H1 (cell line): ENCODE data around the gene RFT1. TPM values are rescaled to one million over a fixed set of nuclear protein-coding genes. Genes with fewer than 3 reads are reported as not detected.

Experiments used
- CTCF ChIA-PET: fragments of 300-600 bp; sonication (Branson Sonifier 250); formaldehyde crosslinking; loops from one replicate; lab custom pipeline; 2021; ENCODE audit not compliant: partially characterized antibody; lab: Charles Lee
- POLR2A ChIA-PET: fragments of 300-600 bp; sonication (Branson Sonifier 250); formaldehyde crosslinking; loops from one replicate; lab custom pipeline; 2021; ENCODE audit warnings: inconsistent platforms; ENCODE audit not compliant: partially characterized antibody; lab: Charles Lee
- DNase-seq, 2 experiments: peaks; one replicate each; pipeline versions ENCODE4 v3.0.0 to v3.0.0-alpha.2; 2010 to 2022; ENCODE audit warnings: low spot score in 2 of 2, low read depth in 1 of 2, mixed read lengths in 1 of 2
- FAIRE-seq: peaks from 2 replicates; lab custom pipeline; 2011; peaks lifted over from hg19 to GRCh38; lab: Jason Lieb, UNC
- H2AFZ ChIP-seq: 2 replicates; pipeline ENCODE4 v1.8.1; 2012; ENCODE audit warnings: low read length, inconsistent platforms
- H2AK5ac ChIP-seq: 2 replicates; pipeline ENCODE4 v1.6.1; 2013; ENCODE audit warnings: low read depth, low read length
- H2BK120ac ChIP-seq: replicated peaks from 2 replicates; pipeline ENCODE3; 2013; ENCODE audit warnings: low read depth, low read length, inconsistent platforms
- H2BK12ac ChIP-seq: 2 replicates; pipeline ENCODE4 v1.6.1; 2013; ENCODE audit warnings: low read depth, low read length
- H2BK15ac ChIP-seq: 2 replicates; pipeline ENCODE4 v1.6.1; 2013; ENCODE audit warnings: low read length
- H2BK20ac ChIP-seq: 2 replicates; pipeline ENCODE4 v1.6.1; 2013; ENCODE audit warnings: low read length
- H2BK5ac ChIP-seq: 2 replicates; pipeline ENCODE4 v1.6.1; 2013; ENCODE audit warnings: low read depth, low read length
- H3K14ac ChIP-seq: 2 replicates; pipeline ENCODE4 v1.6.1; 2013; ENCODE audit warnings: inconsistent platforms; ENCODE audit not compliant: insufficient read length
- H3K18ac ChIP-seq: 2 replicates; pipeline ENCODE4 v1.6.1; 2013; ENCODE audit warnings: low read length; ENCODE audit errors: extremely low read depth
- H3K23ac ChIP-seq: 2 replicates; pipeline ENCODE4 v1.6.1; 2013; ENCODE audit warnings: inconsistent platforms; ENCODE audit not compliant: insufficient read length
- H3K23me2 ChIP-seq: 2 replicates; pipeline ENCODE4 v1.6.1; 2013; ENCODE audit warnings: low read depth, low read length
- H3K27ac ChIP-seq: 2 replicates; pipeline ENCODE4 v1.6.1; 2011; ENCODE audit warnings: low read depth, low read length, inconsistent platforms
- H3K27me3 ChIP-seq, 4 experiments: replicated peaks in 1 of 4; 1 replicate in 1 of 4; 2 replicates in 3 of 4; pipeline versions ENCODE4 v1.6.1 to v1.8.1; 2011 to 2013; ENCODE audit warnings: low read length in 3 of 4, mild to moderate bottlenecking in 3 of 4, inconsistent platforms in 2 of 4, mixed read lengths in 2 of 4, moderate library complexity in 1 of 4; ENCODE audit not compliant: control insufficient read depth in 3 of 4, insufficient read depth in 3 of 4; ENCODE audit errors: extremely low read depth in 1 of 4
- H3K36me3 ChIP-seq, 4 experiments: 2 replicates each; pipeline versions ENCODE4 v1.6.1 to v1.8.1; 2011 to 2013; ENCODE audit warnings: mild to moderate bottlenecking in 4 of 4, low read length in 3 of 4, moderate library complexity in 2 of 4, control low read depth in 1 of 4, inconsistent platforms in 1 of 4; ENCODE audit not compliant: insufficient read depth in 4 of 4, control insufficient read depth in 2 of 4
- H3K4ac ChIP-seq: replicated peaks from 2 replicates; pipeline ENCODE3; 2013; ENCODE audit warnings: low read length, low read depth, mixed read lengths, inconsistent platforms; ENCODE audit not compliant: insufficient read length
- H3K4me1 ChIP-seq, 4 experiments: replicated peaks in 1 of 4; 1 replicate in 1 of 4; 2 replicates in 3 of 4; pipeline versions ENCODE4 v1.6.1 to v1.8.1; 2011 to 2013; ENCODE audit warnings: low read length in 3 of 4, inconsistent platforms in 2 of 4, mixed read lengths in 1 of 4; ENCODE audit not compliant: insufficient read depth in 4 of 4, control insufficient read depth in 3 of 4
- H3K4me2 ChIP-seq, 2 experiments: 2 replicates each; pipeline versions ENCODE4 v1.6.1 to v1.8.1; 2011 to 2013; ENCODE audit warnings: low read depth in 2 of 2, low read length in 2 of 2, control low read depth in 1 of 2, inconsistent platforms in 1 of 2, mild to moderate bottlenecking in 1 of 2; ENCODE audit not compliant: insufficient read depth in 1 of 2
- H3K4me3 ChIP-seq, 4 experiments: fragments of 200-600, 300-600 bp in 1 of 4; sonication (generic), shearing (Covaris generic), sonication (Bioruptor Twin) in 1 of 4; 2 replicates each; pipeline versions ENCODE4 v1.5.1 to v1.8.1; 2011 to 2016; ENCODE audit warnings: low read length in 4 of 4, low read depth in 3 of 4, control low read depth in 2 of 4, inconsistent platforms in 2 of 4, mild to moderate bottlenecking in 2 of 4, mixed read lengths in 1 of 4, moderate library complexity in 1 of 4; ENCODE audit not compliant: insufficient read depth in 2 of 4; ENCODE audit errors: extremely low read depth in 1 of 4
- H3K56ac ChIP-seq: replicated peaks from 2 replicates; pipeline ENCODE3; 2013; ENCODE audit warnings: low read depth, mild to moderate bottlenecking, mixed read lengths, low read length, inconsistent platforms; ENCODE audit not compliant: insufficient read length
- H3K79me1 ChIP-seq: 2 replicates; pipeline ENCODE4 v1.6.1; 2013; ENCODE audit warnings: low read depth, low read length, control low read depth
- H3K79me2 ChIP-seq, 2 experiments: 2 replicates each; pipeline versions ENCODE4 v1.6.1 to v1.8.1; 2012 to 2013; ENCODE audit warnings: low read length in 2 of 2, mild to moderate bottlenecking in 2 of 2, inconsistent platforms in 1 of 2; ENCODE audit not compliant: insufficient read depth in 2 of 2, control insufficient read depth in 1 of 2
- H3K9ac ChIP-seq, 4 experiments: replicated peaks in 1 of 4; 1 replicate in 1 of 4; 2 replicates in 3 of 4; pipeline versions ENCODE4 v1.6.1 to v1.8.1; 2011 to 2013; ENCODE audit warnings: low read depth in 3 of 4, low read length in 3 of 4, control low read depth in 2 of 4, mild to moderate bottlenecking in 2 of 4, moderate library complexity in 2 of 4, inconsistent platforms in 1 of 4; ENCODE audit errors: extremely low read depth in 1 of 4
- H3K9me3 ChIP-seq, 2 experiments: 2 replicates each; pipeline versions ENCODE4 v1.6.1 to v1.8.1; 2012 to 2013; ENCODE audit warnings: mild to moderate bottlenecking in 2 of 2, moderate library complexity in 2 of 2, control low read depth in 1 of 2, inconsistent platforms in 1 of 2, low read depth in 1 of 2, low read length in 1 of 2, mixed read lengths in 1 of 2; ENCODE audit not compliant: insufficient read depth in 2 of 2
- H4K20me1 ChIP-seq, 2 experiments: replicated peaks in 1 of 2; 2 replicates each; pipeline versions ENCODE3 to v1.8.1; 2011 to 2013; ENCODE audit warnings: inconsistent platforms in 2 of 2, low read length in 2 of 2, mild to moderate bottlenecking in 1 of 2; ENCODE audit not compliant: insufficient read depth in 2 of 2, control insufficient read depth in 1 of 2
- H4K5ac ChIP-seq: 2 replicates; pipeline ENCODE4 v1.6.1; 2013; ENCODE audit warnings: low read length, low read depth, mixed read lengths, inconsistent platforms; ENCODE audit not compliant: insufficient read length
- H4K8ac ChIP-seq: 2 replicates; pipeline ENCODE4 v1.8.0; 2013; ENCODE audit warnings: mild to moderate bottlenecking, moderate library complexity, low read length, inconsistent platforms; ENCODE audit not compliant: insufficient read depth; ENCODE audit errors: extremely low read depth
- H4K91ac ChIP-seq: replicated peaks from 2 replicates; pipeline ENCODE3; 2013; ENCODE audit warnings: low read length, mixed read lengths, inconsistent platforms; ENCODE audit not compliant: insufficient read length
- ASH2L ChIP-seq: fragments of 200-600, 300-600 bp; sonication (generic); IDR thresholded peaks from one replicate; pipeline ENCODE4 v1.7.1; 2017; ENCODE audit warnings: low read length
- BRCA1 ChIP-seq: IDR thresholded peaks from 2 replicates; pipeline ENCODE4 v1.6.1; 2012; ENCODE audit warnings: low read depth, low read length, improper control_type of control experiment
- NANOG ChIP-seq: IDR thresholded peaks from 2 replicates; pipeline ENCODE4 v1.6.1; 2011; ENCODE audit warnings: low read length, low read depth, mild to moderate bottlenecking, inconsistent platforms; ENCODE audit not compliant: insufficient read depth, poor library complexity, severe bottlenecking
- POLR2A ChIP-seq, 2 experiments: IDR thresholded peaks; 1 replicate in 1 of 2; 2 replicates in 1 of 2; pipeline ENCODE4 v1.6.1; 2011; ENCODE audit warnings: low read depth in 2 of 2, low read length in 2 of 2, mild to moderate bottlenecking in 2 of 2; ENCODE audit errors: control extremely low read depth in 1 of 2
- POLR2AphosphoS5 ChIP-seq: IDR thresholded peaks from 2 replicates; pipeline ENCODE4 v1.6.1; 2011; ENCODE audit warnings: low read depth, low read length
- POU5F1 ChIP-seq: IDR thresholded peaks from 2 replicates; pipeline ENCODE4 v1.6.1; 2011; ENCODE audit warnings: low read depth, mild to moderate bottlenecking, low read length, moderate library complexity
- RAD21 ChIP-seq, 2 experiments: IDR thresholded peaks in 1 of 2; conservative IDR thresholded peaks in 1 of 2; 2 replicates each; pipeline ENCODE4 v1.6.1; 2011; ENCODE audit warnings: low read depth in 2 of 2, low read length in 2 of 2, improper control_type of control experiment in 1 of 2, inconsistent platforms in 1 of 2, mild to moderate bottlenecking in 1 of 2, moderate library complexity in 1 of 2
- RFX5 ChIP-seq: IDR thresholded peaks from 2 replicates; pipeline ENCODE4 v1.6.1; 2011; ENCODE audit warnings: low read depth, low read length, improper control_type of control experiment, borderline replicate concordance
- SIX5 ChIP-seq: IDR thresholded peaks from 2 replicates; pipeline ENCODE4 v1.6.1; 2011; ENCODE audit warnings: mild to moderate bottlenecking, low read depth, low read length
- SP1 ChIP-seq: IDR thresholded peaks from 2 replicates; pipeline ENCODE4 v1.6.1; 2011; ENCODE audit warnings: low read depth, low read length
- SP4 ChIP-seq: IDR thresholded peaks from 2 replicates; pipeline ENCODE4 v1.6.1; 2012; ENCODE audit warnings: low read length, inconsistent platforms
- SRF ChIP-seq: IDR thresholded peaks from 2 replicates; pipeline ENCODE4 v1.6.1; 2011; ENCODE audit warnings: mild to moderate bottlenecking, low read depth, low read length, moderate library complexity
- TAF7 ChIP-seq: optimal IDR thresholded peaks from 2 replicates; pipeline ENCODE3; 2011; ENCODE audit warnings: low read depth, mild to moderate bottlenecking, inconsistent platforms, low read length, moderate library complexity, borderline replicate concordance
- TCF12 ChIP-seq: IDR thresholded peaks from 2 replicates; pipeline ENCODE4 v1.6.1; 2011; ENCODE audit warnings: low read depth, mild to moderate bottlenecking, low read length
- WGBS, 2 experiments: shearing (Covaris generic) in 1 of 2; methylation state at CpG; one replicate each; pipeline versions ENCODE4 v1.1.6 to v1.1.7; 2013 to 2015; ENCODE audit warnings: low lambda C conversion rate in 2 of 2, mixed read lengths in 2 of 2, inconsistent platforms in 1 of 2, low coverage in 1 of 2, missing lambda C conversion rate in 1 of 2; ENCODE audit not compliant: insufficient replicate concordance in 2 of 2, insufficient coverage in 1 of 2, insufficient read length in 1 of 2; ENCODE audit errors: extremely low coverage in 1 of 2, missing lambda C conversion rate in 1 of 2; 5-methylcytosine and 5-hydroxymethylcytosine counted together
- polyA plus RNA-seq, 7 experiments: library from polyadenylated mRNA; depleted of rRNA in 3 of 7; stranded (reverse) in 5 of 7; unstranded in 2 of 7; fragments of >200 nt in 5 of 7; fragments of 200-250 nt in 2 of 7; gene quantifications; 1 replicate in 5 of 7; 2 replicates in 1 of 7; 4 replicates in 1 of 7; pipeline versions ENCODE4 v1.2.1 to v1.2.3, GENCODE V29; 2011 to 2013; ENCODE audit warnings: missing spikeins in 2 of 7, mixed read lengths in 2 of 7
- total RNA-seq: library from RNA; stranded (reverse); fragmentation: NEBNext Ultra II Directional; extraction: Animal tissue kit (Norgen Biotek cat#: 25700); gene quantifications from 2 replicates; pipeline ENCODE4 v1.2.1, GENCODE V29; 2021

RFT1 gene
- total and polyA plus RNA-seq, 2 of the 8 experiments (the other 6 are each of a cell fraction or from before 2014, with no cell fraction given) = 27.7 to 42.4 TPM

DNA sequence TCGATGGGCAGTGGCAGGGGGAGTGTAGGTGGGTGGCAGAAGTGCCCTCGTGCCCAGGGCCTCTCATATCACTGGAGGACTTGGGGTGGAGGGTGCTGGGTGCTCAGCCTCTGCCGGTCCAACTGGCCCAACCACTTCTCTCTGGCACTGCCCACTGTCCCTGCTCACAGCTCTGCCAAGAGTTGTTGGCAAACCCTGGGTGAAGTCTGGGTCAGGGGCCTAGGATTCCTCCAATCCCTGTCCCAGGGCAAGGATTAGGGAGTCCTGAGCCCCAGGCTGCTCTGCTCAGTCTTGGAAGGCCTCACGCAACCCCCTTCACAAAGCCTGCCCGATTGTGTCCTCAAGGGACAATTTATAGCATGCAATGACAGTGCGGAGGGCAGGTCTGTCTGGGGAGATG lies 25.5 kb upstream of the RFT1 start:
- H2BK5ac ChIP-seq = no peak overlapping the region
- H4K5ac ChIP-seq = no peak overlapping the region
- no peak overlapping the region for H2AK5ac ChIP-seq
- no peak overlapping the region; the same call in 1 of the 2 replicates for H3K18ac ChIP-seq
- no peak overlapping the region for H4K91ac ChIP-seq
- H3K56ac ChIP-seq = no peak overlapping the region
- no peak overlapping the region for H3K4me3 ChIP-seq
- 92% methylated on average over 6 of the region's 6 CpGs; no CpG with 5 or more reads in 1 of the 2 experiments for WGBS, 2 experiments
- DNase-seq (no peak), FAIRE-seq (no peak)
- H3K27ac ChIP-seq = no peak overlapping the region
- no peak for TF ChIP-seq TAF7
- TF ChIP-seq RAD21 (IDR thresholded peaks at IDR 0.05 in 1 of 2, conservative IDR thresholded peaks at IDR 0.05 in 1 of 2; ENCODE audit: low read depth in 2 of 2, low read length in 2 of 2) = no peak
- TF ChIP-seq NANOG = no peak
- TF ChIP-seq POU5F1 = no peak
- TF ChIP-seq SP1 = no peak
- TF ChIP-seq POLR2A (IDR thresholded peaks at IDR 0.05; ENCODE audit: control extremely low read depth in 1 of 2, low read depth in 2 of 2, low read length in 2 of 2) = no peak
- no peak for TF ChIP-seq BRCA1
- TF ChIP-seq TCF12 = no peak
- TF ChIP-seq POLR2AphosphoS5 = no peak
- TF ChIP-seq ASH2L = no peak
- no peak for TF ChIP-seq RFX5
- no peak for TF ChIP-seq SIX5
- TF ChIP-seq SP4 = no peak
- no peak for TF ChIP-seq SRF
- H3K4ac ChIP-seq = no peak overlapping the region
- 0 out of 2 replicates have a peak overlapping the region, but pooled peaks have one; percentile 32 for H2BK20ac ChIP-seq
- H3K23ac ChIP-seq = no peak overlapping the region
- no peaks in the 10 kb centered on the region for H3K9me3 ChIP-seq
- no peak overlapping the region for H4K8ac ChIP-seq
- H2AFZ ChIP-seq = no peak overlapping the region
- H3K9ac ChIP-seq = no peak overlapping the region
- H3K79me2 ChIP-seq = no peaks in the 10 kb centered on the region
- ChIA-PET POLR2A (interaction anchor here (1.3 to 7.4 kb wide), 2 partner anchors 12 to 14 kb away, joined by 3 to 56 read pairs; no protein-coding TSS in a partner anchor), CTCF (interaction anchor here (1.0 to 4.5 kb wide), 4 partner anchors 16 to 45 kb away, joined by 3 to 21 read pairs (median 4); no protein-coding TSS in a partner anchor)
- no peaks in the 10 kb centered on the region for H3K79me1 ChIP-seq
- peak overlapping the region; percentile 21 to 66; a peak in 2 of 4 replicates for H3K4me2 ChIP-seq
- H3K36me3 ChIP-seq = no peaks in the 10 kb centered on the region
- H2BK120ac ChIP-seq = no peak overlapping the region
- H4K20me1 ChIP-seq = no peaks in the 10 kb centered on the region
- peaks cover 0 to 17% (median 4%) of the 10 kb centered on the region in 4 experiments; a peak in 3 of 7 replicates for H3K27me3 ChIP-seq
- H3K4me1 ChIP-seq = peaks cover 0 to 25% (median 16%) of the 10 kb centered on the region in 4 experiments; a peak in 6 of 7 replicates
- peak overlapping the region; percentile 92 for H2BK15ac ChIP-seq
- no peak overlapping the region for H3K14ac ChIP-seq
- peak overlapping the region; percentile 50; the same call in 1 of the 2 replicates for H2BK12ac ChIP-seq
- H3K23me2 ChIP-seq = peaks cover 3% of the 10 kb centered on the region
